ENCODE results near the gene TCF25.

Gene TCF25

DNA sequence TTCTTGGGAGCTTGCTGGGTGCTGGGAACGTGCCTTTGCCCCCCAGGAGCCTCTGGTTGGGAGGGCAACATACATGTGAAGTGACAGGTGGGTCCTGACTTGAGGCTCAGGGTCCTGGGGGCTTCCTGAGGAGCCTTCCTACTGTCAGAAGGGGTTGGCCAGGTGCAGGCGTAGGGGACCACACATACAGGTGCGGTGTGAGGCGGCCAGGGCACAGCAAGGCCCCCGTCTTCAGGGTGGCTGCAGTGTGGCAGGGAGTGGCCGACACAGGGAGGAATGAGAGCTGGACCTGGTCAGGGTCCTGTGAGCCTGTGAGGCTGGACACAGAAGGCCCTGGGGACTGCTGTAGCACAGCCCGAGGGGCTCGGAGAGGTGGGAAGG lies 10.6 kb downstream of the TCF25 start:
- Histone ChIP-seq H3K27ac (ENCODE audit: low read depth, low read length) (no peak overlapping the region), H3K9me3 (ENCODE audit: insufficient read depth, low read length) (no peaks in the 10 kb centered on the region), H3K36me3 (ENCODE audit: low read length) (peaks cover 14% of the 10 kb centered on the region; the same call in 1 of the 2 replicates), H3F3A (ENCODE audit: insufficient read depth) (no peaks in the 10 kb centered on the region), H3K27me3 (ENCODE audit: low read length) (no peaks in the 10 kb centered on the region), H2AFZ (ENCODE audit: low read depth, low read length, severe bottlenecking) (no peak overlapping the region), H3K9me2 (replicated peaks; ENCODE audit: insufficient read depth, low read length) (no peaks in the 10 kb centered on the region), H4K20me1 (ENCODE audit: low read depth, low read length) (no peaks in the 10 kb centered on the region), H3K9ac (ENCODE audit: low read length) (no peak overlapping the region), H3K79me2 (ENCODE audit: insufficient read depth, low read length) (peaks cover 35% of the 10 kb centered on the region), H3K4me3 (ENCODE audit: insufficient read depth, low read length, poor library complexity, severe bottlenecking) (no peak overlapping the region), H3K4me2 (ENCODE audit: low read depth, low read length, poor library complexity, severe bottlenecking) (no peak overlapping the region)
- TF ChIP-seq CTCF (IDR thresholded peaks at IDR 0.05; ENCODE audit: insufficient read depth, low read length, poor library complexity, severe bottlenecking) (no peak), EZH2phosphoT487 (conservative IDR thresholded peaks at IDR 0.05; ENCODE audit: low read length) (no peak)

GRCh38 chr16:89887243-89887642 lies 13.9 kb downstream of the TCF25 start:
- H3K9me2 ChIP-seq (replicated peaks; ENCODE audit: insufficient read depth, low read length): no peaks in the 10 kb centered on the region
- no peak overlapping the region for H2AFZ ChIP-seq (ENCODE audit: low read depth, low read length, severe bottlenecking)
- H3K79me2 ChIP-seq (ENCODE audit: insufficient read depth, low read length): peaks cover 10% of the 10 kb centered on the region
- H4K20me1 ChIP-seq (ENCODE audit: low read depth, low read length): no peaks in the 10 kb centered on the region
- H3K27me3 ChIP-seq (ENCODE audit: low read length): no peaks in the 10 kb centered on the region
- H3K9ac ChIP-seq (ENCODE audit: low read length): no peak overlapping the region
- H3K36me3 ChIP-seq (ENCODE audit: low read length): peaks cover 14% of the 10 kb centered on the region; the same call in 1 of the 2 replicates
- no peak overlapping the region for H3K4me2 ChIP-seq (ENCODE audit: low read depth, low read length, poor library complexity, severe bottlenecking)
- H3K9me3 ChIP-seq (ENCODE audit: insufficient read depth, low read length): no peaks in the 10 kb centered on the region
- H3K27ac ChIP-seq (ENCODE audit: low read depth, low read length): no peak overlapping the region
- TF ChIP-seq CTCF (IDR thresholded peaks at IDR 0.05; ENCODE audit: insufficient read depth, low read length, poor library complexity, severe bottlenecking) (no peak), EZH2phosphoT487 (conservative IDR thresholded peaks at IDR 0.05; ENCODE audit: low read length) (no peak)
- no peak overlapping the region for H3K4me3 ChIP-seq (ENCODE audit: insufficient read depth, low read length, poor library complexity, severe bottlenecking)
- no peaks in the 10 kb centered on the region for H3F3A ChIP-seq (ENCODE audit: insufficient read depth)

DNA sequence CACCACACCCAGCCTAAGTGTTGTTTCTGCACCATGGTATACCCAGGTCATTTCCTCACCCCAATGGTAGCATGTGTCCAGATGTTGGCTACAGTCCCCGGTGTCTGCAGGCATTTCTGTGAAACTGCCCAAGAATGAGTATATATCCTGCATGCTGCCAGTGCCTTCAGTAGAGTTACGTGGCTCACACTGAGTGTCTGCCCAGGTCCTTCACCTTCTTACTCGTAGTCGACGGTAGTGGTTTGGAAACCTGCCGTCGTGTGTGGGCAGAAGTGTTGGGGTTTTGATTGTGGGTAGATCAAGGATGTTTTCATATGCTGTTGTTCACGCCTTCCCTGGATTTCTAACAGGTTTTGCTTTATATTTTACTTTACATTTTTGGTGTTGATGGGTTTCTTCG lies 16.8 kb downstream of the TCF25 start:
- no peaks in the 10 kb centered on the region for H3F3A ChIP-seq (ENCODE audit: insufficient read depth)
- H3K9me2 ChIP-seq (replicated peaks; ENCODE audit: insufficient read depth, low read length): no peaks in the 10 kb centered on the region
- no peak overlapping the region for H3K27ac ChIP-seq (ENCODE audit: low read depth, low read length)
- no peak overlapping the region for H2AFZ ChIP-seq (ENCODE audit: low read depth, low read length, severe bottlenecking)
- H3K9ac ChIP-seq (ENCODE audit: low read length): no peak overlapping the region
- no peak overlapping the region for H3K4me3 ChIP-seq (ENCODE audit: insufficient read depth, low read length, poor library complexity, severe bottlenecking)
- no peaks in the 10 kb centered on the region for H3K9me3 ChIP-seq (ENCODE audit: insufficient read depth, low read length)
- peaks cover 10% of the 10 kb centered on the region; the same call in 1 of the 2 replicates for H3K36me3 ChIP-seq (ENCODE audit: low read length)
- no peaks in the 10 kb centered on the region for H3K79me2 ChIP-seq (ENCODE audit: insufficient read depth, low read length)
- TF ChIP-seq CTCF (IDR thresholded peaks at IDR 0.05; ENCODE audit: insufficient read depth, low read length, poor library complexity, severe bottlenecking) (no peak), EZH2phosphoT487 (conservative IDR thresholded peaks at IDR 0.05; ENCODE audit: low read length) (no peak)
- no peaks in the 10 kb centered on the region for H4K20me1 ChIP-seq (ENCODE audit: low read depth, low read length)
- H3K27me3 ChIP-seq (ENCODE audit: low read length): no peaks in the 10 kb centered on the region
- no peak overlapping the region for H3K4me2 ChIP-seq (ENCODE audit: low read depth, low read length, poor library complexity, severe bottlenecking)

Measured in SU-DHL-6 (cell line).